CD4-positive, alpha-beta T cell treated with Interleukin-2 at 100 ng/mL for 4 hours (primary cell): ENCODE data around the gene HDAC9.

Experiments used
- DNase-seq: peaks from one replicate; pipeline ENCODE4 v3.0.0-alpha.2; 2020; ENCODE audit warnings: low spot score

HDAC9 gene

GRCh38 chr7:18526368-18526878, 30.9 kb downstream of the HDAC9 start:
- no peak for DNase-seq

- DNase-seq: no peak
Observed at GRCh38 chr7:18529239-18529638, 33.7 kb downstream of the HDAC9 start.

GRCh38 chr7:18530224-18531179, 35.0 kb downstream of the HDAC9 start:
- DNase-seq: no peak

GRCh38 chr7:18531539-18531938, 36.0 kb downstream of the HDAC9 start:
- DNase-seq: no peak

- DNase-seq: no peak
Observed at GRCh38 chr7:18532813-18533212, 37.3 kb downstream of the HDAC9 start.

GRCh38 chr7:18534481-18534880, 38.9 kb downstream of the HDAC9 start:
- no peak for DNase-seq

- no peak for DNase-seq
Observed at GRCh38 chr7:18535810-18536415, 40.4 kb downstream of the HDAC9 start.

GRCh38 chr7:18536486-18536885, 40.9 kb downstream of the HDAC9 start:
- DNase-seq: no peak

- DNase-seq: no peak
Observed at GRCh38 chr7:18538554-18539250, 43.2 kb downstream of the HDAC9 start.

- no peak for DNase-seq
Observed at GRCh38 chr7:18540396-18540795, 44.8 kb downstream of the HDAC9 start.

GRCh38 chr7:18541181-18541870, 45.8 kb downstream of the HDAC9 start:
- DNase-seq: no peak

GRCh38 chr7:18541871-18542212, 46.3 kb downstream of the HDAC9 start:
- no peak for DNase-seq

- DNase-seq: no peak
Observed at GRCh38 chr7:18546576-18546975, 51.0 kb downstream of the HDAC9 start.

- no peak for DNase-seq
Observed at GRCh38 chr7:18547509-18548187, 52.1 kb downstream of the HDAC9 start.

- DNase-seq: no peak
Observed at GRCh38 chr7:18548534-18548933, 53.0 kb downstream of the HDAC9 start.

- no peak for DNase-seq
Observed at GRCh38 chr7:18550574-18550973, 55.0 kb downstream of the HDAC9 start.

- no peak for DNase-seq
Observed at GRCh38 chr7:18552316-18552916, 56.9 kb downstream of the HDAC9 start.

GRCh38 chr7:18552943-18553604, 57.5 kb downstream of the HDAC9 start:
- no peak for DNase-seq

GRCh38 chr7:18553605-18554003, 58.1 kb downstream of the HDAC9 start:
- no peak for DNase-seq

- no peak for DNase-seq
Observed at GRCh38 chr7:18555120-18555519, 59.6 kb downstream of the HDAC9 start.

GRCh38 chr7:18555968-18556367, 60.4 kb downstream of the HDAC9 start:
- no peak for DNase-seq
